M059J (cell line): Measurements from ENCODE around the gene HELB. TPM values are rescaled to one million over a fixed set of nuclear protein-coding genes. Genes with fewer than 3 reads are reported as not detected.
A peak's percentile ranks its signal among the peaks of the same experiment; 100 is the strongest.
"Not testable (repeated sequence)": the region's sequence is repeated elsewhere in the genome, so short reads cannot be mapped to it uniquely, and the experiment has no call there.

Experiments
- DNase-seq: peaks from one replicate; pipeline ENCODE4 v3.0.0-alpha.2; 2012; ENCODE audit warnings: low read depth
- total RNA-seq: library from RNA; depleted of rRNA; stranded (reverse); fragments of >200 nt; shearing (Covaris generic); gene quantifications from 2 replicates; pipeline ENCODE4 v1.2.3, GENCODE V29; 2014

The HELB gene
- total RNA-seq, 1 experiment from 2014 or later = 2.0 TPM

- DNase-seq = not testable (repeated sequence)
Observed at GRCh38 chr12:66303316-66303804, 1.1 kb downstream of the HELB start.

- no peak for DNase-seq
Observed at GRCh38 chr12:66304296-66304900, 2.1 kb downstream of the HELB start.

GRCh38 chr12:66309606-66310005 is 7.3 kb downstream of the HELB start:
- DNase-seq = no peak

GRCh38 chr12:66312189-66312588 is 9.9 kb downstream of the HELB start:
- DNase-seq = no peak

- DNase-seq = no peak
Observed at GRCh38 chr12:66314278-66314677, 12.0 kb downstream of the HELB start.

GRCh38 chr12:66319266-66319954 is 17.1 kb downstream of the HELB start:
- no peak for DNase-seq

- no peak for DNase-seq
Observed at GRCh38 chr12:66320996-66321395, 18.7 kb downstream of the HELB start.

GRCh38 chr12:66321435-66321834 is 19.1 kb downstream of the HELB start:
- no peak for DNase-seq

GRCh38 chr12:66323017-66323416 is 20.7 kb downstream of the HELB start:
- DNase-seq = no peak

- DNase-seq = peak; percentile 16
Observed at GRCh38 chr12:66329941-66330340, 27.6 kb downstream of the HELB start.

GRCh38 chr12:66331016-66331415 is 28.7 kb downstream of the HELB start:
- no peak for DNase-seq

GRCh38 chr12:66331814-66332213 is 29.5 kb downstream of the HELB start:
- no peak for DNase-seq

GRCh38 chr12:66335746-66336145 is 33.5 kb downstream of the HELB start:
- no peak for DNase-seq

GRCh38 chr12:66337381-66338010 is 35.2 kb downstream of the HELB start:
- DNase-seq = no peak

GRCh38 chr12:66340131-66340530 is 37.8 kb downstream of the HELB start:
- no peak for DNase-seq

- DNase-seq = no peak
Observed at GRCh38 chr12:66341126-66341525, 38.8 kb downstream of the HELB start.

GRCh38 chr12:66345212-66345611 is 42.9 kb downstream of the HELB start:
- no peak for DNase-seq

GRCh38 chr12:66345956-66346355 is 43.7 kb downstream of the HELB start:
- no peak for DNase-seq

- DNase-seq = no peak
Observed at GRCh38 chr12:66351301-66351700, 49.0 kb downstream of the HELB start.

- DNase-seq = peak; percentile 21
Observed at GRCh38 chr12:66352197-66352596, 49.9 kb downstream of the HELB start.

- DNase-seq = no peak
Observed at GRCh38 chr12:66352899-66353298, 50.6 kb downstream of the HELB start.

GRCh38 chr12:66354291-66354690 is 52.0 kb downstream of the HELB start:
- DNase-seq = peak; percentile 40

- DNase-seq = no peak
Observed at GRCh38 chr12:66359300-66359699, 57.0 kb downstream of the HELB start.
